Peyer's patch (tissue), 4 donors: ENCODE measurements around the gene ATG7.

Experiments used
- POLR2A ChIP-seq, 2 donors: fragments of 450-650 bp; IDR thresholded peaks; one replicate each; pipeline ENCODE4 v1.5.1; 2017; ENCODE audit warnings: antibody characterized with exemption in 2 of 2, mild to moderate bottlenecking in 2 of 2, moderate library complexity in 2 of 2
- TF ChIP-seq, protein P1 (sequence below), 6 experiments: fragments of 450-650 bp in 4 of 6; fragments of 200-600 bp in 2 of 6; sonication (generic) in 1 of 6; IDR thresholded peaks; one replicate each; pipeline ENCODE4 v1.5.1; 2017 to 2019; ENCODE audit warnings: antibody characterized with exemption in 6 of 6, mild to moderate bottlenecking in 3 of 6, moderate library complexity in 1 of 6

DNA sequence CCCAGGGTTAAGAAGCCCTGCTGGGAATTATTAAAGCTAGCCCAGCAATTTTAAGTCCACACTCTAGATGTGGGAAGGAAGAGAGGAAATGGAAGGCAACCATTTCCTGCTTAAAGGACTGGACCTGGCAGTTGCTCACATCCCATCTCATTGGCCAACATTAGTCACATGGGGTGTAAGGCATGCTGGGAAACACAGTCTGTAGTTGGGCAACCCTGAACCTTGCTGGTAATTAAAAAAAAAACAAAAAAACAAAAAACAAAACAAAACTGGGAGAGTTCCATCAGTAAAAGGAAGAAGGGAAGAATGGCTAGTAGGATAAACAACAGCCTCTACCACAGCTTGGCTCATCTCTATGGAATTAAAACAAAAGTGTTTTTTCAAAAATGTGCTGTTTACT is 235.5 kb downstream of the ATG7 start:
- TF ChIP-seq, protein P1, sequence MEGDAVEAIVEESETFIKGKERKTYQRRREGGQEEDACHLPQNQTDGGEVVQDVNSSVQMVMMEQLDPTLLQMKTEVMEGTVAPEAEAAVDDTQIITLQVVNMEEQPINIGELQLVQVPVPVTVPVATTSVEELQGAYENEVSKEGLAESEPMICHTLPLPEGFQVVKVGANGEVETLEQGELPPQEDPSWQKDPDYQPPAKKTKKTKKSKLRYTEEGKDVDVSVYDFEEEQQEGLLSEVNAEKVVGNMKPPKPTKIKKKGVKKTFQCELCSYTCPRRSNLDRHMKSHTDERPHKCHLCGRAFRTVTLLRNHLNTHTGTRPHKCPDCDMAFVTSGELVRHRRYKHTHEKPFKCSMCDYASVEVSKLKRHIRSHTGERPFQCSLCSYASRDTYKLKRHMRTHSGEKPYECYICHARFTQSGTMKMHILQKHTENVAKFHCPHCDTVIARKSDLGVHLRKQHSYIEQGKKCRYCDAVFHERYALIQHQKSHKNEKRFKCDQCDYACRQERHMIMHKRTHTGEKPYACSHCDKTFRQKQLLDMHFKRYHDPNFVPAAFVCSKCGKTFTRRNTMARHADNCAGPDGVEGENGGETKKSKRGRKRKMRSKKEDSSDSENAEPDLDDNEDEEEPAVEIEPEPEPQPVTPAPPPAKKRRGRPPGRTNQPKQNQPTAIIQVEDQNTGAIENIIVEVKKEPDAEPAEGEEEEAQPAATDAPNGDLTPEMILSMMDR (IDR thresholded peaks at IDR 0.05) = no peak
- no peak for TF ChIP-seq POLR2A (IDR thresholded peaks at IDR 0.05)
